ENCODE measurements around the gene CUL2.

CUL2 gene

GRCh38 chr10:34969171-34969570 is 121.0 kb downstream of the CUL2 start:
- Histone ChIP-seq H3K9ac (no peak overlapping the region), H3K4me3 (no peak overlapping the region)

DNA sequence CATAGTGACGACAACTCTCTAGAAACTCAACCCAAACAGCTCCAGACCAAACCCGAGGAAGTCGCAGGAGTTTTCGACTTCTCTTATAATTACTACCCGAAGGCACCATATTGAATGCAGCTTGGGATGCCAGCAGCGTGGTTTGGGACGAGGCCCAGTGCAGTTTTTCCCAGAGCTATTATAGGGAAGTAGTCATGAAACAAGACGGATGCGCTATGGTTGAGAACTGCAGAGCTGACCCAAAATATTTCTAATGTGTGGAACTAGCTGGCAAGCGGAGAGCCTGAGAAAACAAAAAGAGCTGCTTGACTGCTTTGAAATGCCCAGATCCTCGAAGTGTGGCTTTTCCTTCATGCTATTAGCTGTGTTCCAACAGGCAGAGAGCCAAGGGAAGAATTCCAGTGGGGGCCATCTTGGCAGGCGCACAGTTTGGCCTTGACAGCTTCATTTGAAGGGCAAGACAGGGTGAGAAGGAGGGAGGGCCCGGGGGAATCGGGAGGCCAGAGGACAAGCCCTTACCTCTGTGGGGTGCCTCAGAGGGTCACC is 122.7 kb downstream of the CUL2 start:
- Histone ChIP-seq H3K4me2 (no peak overlapping the region), H3K4me1 (0 out of 20 replicates have a peak, but pooled peaks cover 0 to 4% (median 0%) of the 10 kb centered on the region in 10 experiments), H3K27me3 (no peaks in the 10 kb centered on the region), H3K4me3 (no peak overlapping the region), H3K9ac (no peak overlapping the region), H4K20me1 (no peaks in the 10 kb centered on the region), H3K27ac (no peak overlapping the region), H3K36me3 (no peaks in the 10 kb centered on the region), H3K9me3 (replicated peaks in 1 of 11) (no peaks in the 10 kb centered on the region)
- TF ChIP-seq Cebpa-rat (IDR thresholded peaks at IDR 0.05), result no peak

More at GRCh38 chr10:34969171-34969570, 121.0 kb downstream of the CUL2 start:
- no peak for TF ChIP-seq Cebpa-rat (IDR thresholded peaks at IDR 0.05)
- no peak overlapping the region for H3K27ac ChIP-seq
- 0 out of 20 replicates have a peak, but pooled peaks cover 0 to 4% (median 0%) of the 10 kb centered on the region in 10 experiments for H3K4me1 ChIP-seq
- H3K27me3 ChIP-seq, result no peaks in the 10 kb centered on the region
- H3K9me3 ChIP-seq (replicated peaks in 1 of 11), result peaks cover 5 to 13% (median 8%) of the 10 kb centered on the region in 11 experiments; a peak in 20 of 22 replicates
- H3K36me3 ChIP-seq, result no peaks in the 10 kb centered on the region
- H4K20me1 ChIP-seq, result no peaks in the 10 kb centered on the region
- H3K4me2 ChIP-seq, result no peak overlapping the region

DNA sequence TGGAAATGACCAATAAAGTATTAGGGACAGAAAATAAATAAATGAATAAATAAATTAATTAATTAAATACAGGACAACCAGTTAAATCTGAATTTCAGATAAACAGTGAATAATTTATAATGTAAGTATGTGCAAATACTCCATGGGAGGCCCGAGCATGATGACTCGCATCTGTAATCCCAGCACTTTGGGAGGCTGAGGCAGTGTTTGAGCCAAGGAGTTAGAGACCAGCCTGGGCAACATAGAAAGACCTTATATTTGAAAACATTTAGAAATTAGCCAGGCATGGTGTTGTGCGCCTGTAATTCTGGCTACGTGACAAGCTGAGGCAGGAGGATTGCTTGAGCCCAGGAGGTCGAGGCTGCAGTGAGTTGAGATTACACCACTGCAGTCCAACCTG is 123.7 kb downstream of the CUL2 start:
- TF ChIP-seq Cebpa-rat (IDR thresholded peaks at IDR 0.05), result no peak
- Histone ChIP-seq H3K27ac (no peak overlapping the region), H3K27me3 (no peaks in the 10 kb centered on the region), H3K4me1 (no peaks in the 10 kb centered on the region), H3K4me3 (no peak overlapping the region), H3K4me2 (no peak overlapping the region), H3K36me3 (no peaks in the 10 kb centered on the region), H4K20me1 (no peaks in the 10 kb centered on the region), H3K9ac (no peak overlapping the region), H3K9me3 (replicated peaks in 1 of 11) (no peaks in the 10 kb centered on the region)

- TF ChIP-seq Cebpa-rat (IDR thresholded peaks at IDR 0.05), result no peak
- Histone ChIP-seq H3K4me1 (no peaks in the 10 kb centered on the region), H3K4me3 (no peak overlapping the region), H3K36me3 (no peaks in the 10 kb centered on the region), H3K27me3 (no peaks in the 10 kb centered on the region), H3K4me2 (no peak overlapping the region), H3K9me3 (replicated peaks in 1 of 11) (no peaks in the 10 kb centered on the region), H4K20me1 (no peaks in the 10 kb centered on the region), H3K9ac (no peak overlapping the region), H3K27ac (no peak overlapping the region)
These were observed 124.1 kb downstream of the CUL2 start for GRCh38 chr10:34966040-34966439.

- H3K27me3 ChIP-seq, result no peaks in the 10 kb centered on the region
- H3K4me3 ChIP-seq, result no peak overlapping the region
These were observed 125.9 kb downstream of the CUL2 start for GRCh38 chr10:34964166-34964800.

GRCh38 chr10:34962866-34963265 is 127.3 kb downstream of the CUL2 start:
- no peak overlapping the region for H3K27ac ChIP-seq
- no peaks in the 10 kb centered on the region for H3K36me3 ChIP-seq
- TF ChIP-seq Cebpa-rat (IDR thresholded peaks at IDR 0.05), result no peak
- H3K9me3 ChIP-seq (replicated peaks in 1 of 11), result no peaks in the 10 kb centered on the region
- no peak overlapping the region for H3K9ac ChIP-seq
- no peaks in the 10 kb centered on the region for H4K20me1 ChIP-seq
- no peak overlapping the region for H3K4me2 ChIP-seq
- no peaks in the 10 kb centered on the region for H3K27me3 ChIP-seq
- no peak overlapping the region for H3K4me3 ChIP-seq
- H3K4me1 ChIP-seq, result peaks cover 0 to 15% (median 10%) of the 10 kb centered on the region in 10 experiments; a peak in 11 of 20 replicates

More at GRCh38 chr10:34964166-34964800, 125.9 kb downstream of the CUL2 start:
- no peaks in the 10 kb centered on the region for H3K36me3 ChIP-seq
- no peak overlapping the region for H3K4me2 ChIP-seq
- no peak overlapping the region for H3K27ac ChIP-seq
- TF ChIP-seq Cebpa-rat (IDR thresholded peaks at IDR 0.05), result no peak
- H3K4me1 ChIP-seq, result peaks cover 0 to 10% (median 8%) of the 10 kb centered on the region in 10 experiments; a peak in 11 of 20 replicates
- H3K9ac ChIP-seq, result no peak overlapping the region
- no peaks in the 10 kb centered on the region for H4K20me1 ChIP-seq
- no peaks in the 10 kb centered on the region for H3K9me3 ChIP-seq (replicated peaks in 1 of 11)

GRCh38 chr10:34960983-34961382 is 129.2 kb downstream of the CUL2 start:
- Histone ChIP-seq H3K9me3 (replicated peaks in 1 of 11) (no peaks in the 10 kb centered on the region), H3K27me3 (no peaks in the 10 kb centered on the region), H3K27ac (no peak overlapping the region), H3K9ac (no peak overlapping the region), H3K36me3 (no peaks in the 10 kb centered on the region), H3K4me2 (no peak overlapping the region), H3K4me3 (no peak overlapping the region), H4K20me1 (no peaks in the 10 kb centered on the region), H3K4me1 (peaks cover 0 to 16% (median 10%) of the 10 kb centered on the region in 10 experiments; a peak in 11 of 20 replicates)
- TF ChIP-seq Cebpa-rat (IDR thresholded peaks at IDR 0.05), result no peak

DNA sequence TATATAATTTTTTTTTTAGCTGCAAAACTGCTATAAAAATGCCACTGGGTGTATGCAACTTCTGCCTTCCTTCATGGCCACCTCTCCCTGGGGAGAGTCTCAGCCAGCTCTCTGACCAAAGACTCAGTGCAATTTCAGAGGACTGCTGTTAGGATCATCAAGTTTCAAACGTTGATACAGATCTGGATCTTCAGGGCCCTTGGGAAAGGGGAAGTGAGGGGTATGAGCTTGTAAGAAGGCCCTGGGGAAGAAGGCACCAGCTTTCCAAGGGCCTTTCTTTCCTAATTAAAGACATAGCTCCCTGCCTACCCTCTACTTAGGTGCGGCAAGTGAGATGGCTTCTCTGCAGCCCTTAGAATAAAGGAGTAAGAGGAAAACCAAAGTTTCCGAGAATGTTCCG is 130.4 kb downstream of the CUL2 start:
- Histone ChIP-seq H3K36me3 (no peaks in the 10 kb centered on the region), H3K4me3 (no peak overlapping the region), H3K27me3 (no peaks in the 10 kb centered on the region), H3K4me1 (peaks cover 0 to 16% (median 10%) of the 10 kb centered on the region in 10 experiments; a peak in 11 of 20 replicates), H4K20me1 (no peaks in the 10 kb centered on the region), H3K9me3 (replicated peaks in 1 of 11) (no peaks in the 10 kb centered on the region), H3K4me2 (peak overlapping the region in 1 of 11 experiments; percentile 36; a peak in 2 of 22 replicates), H3K27ac (no peak overlapping the region), H3K9ac (no peak overlapping the region)
- TF ChIP-seq Cebpa-rat (IDR thresholded peaks at IDR 0.05), result no peak

DNA sequence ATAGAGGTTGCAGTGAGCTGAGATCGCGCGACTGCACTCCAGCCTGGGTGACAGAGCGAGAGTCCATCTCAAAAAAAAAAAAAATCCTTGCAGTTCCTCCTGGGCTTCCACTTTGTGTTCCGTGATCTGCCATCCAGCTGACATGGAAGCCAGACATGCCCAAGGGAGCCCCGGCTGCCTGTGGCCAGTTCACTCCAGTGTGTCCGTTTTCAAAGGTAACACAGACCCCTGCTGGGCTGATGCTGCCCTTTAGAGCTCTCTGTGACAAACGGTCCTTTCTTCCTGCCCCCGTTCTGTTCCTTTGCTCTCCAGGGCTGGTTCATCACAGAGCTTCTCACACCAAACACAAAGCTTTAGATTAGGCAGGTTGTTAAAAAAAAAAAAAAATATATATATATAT is 130.8 kb downstream of the CUL2 start:
- Histone ChIP-seq H3K27me3 (no peaks in the 10 kb centered on the region), H3K4me1 (peaks cover 0 to 16% (median 10%) of the 10 kb centered on the region in 10 experiments; a peak in 11 of 20 replicates), H4K20me1 (no peaks in the 10 kb centered on the region), H3K36me3 (no peaks in the 10 kb centered on the region), H3K4me2 (peak overlapping the region in 3 of 11 experiments; percentile 10 to 40 (median 30); a peak in 2 of 22 replicates), H3K27ac (no peak overlapping the region), H3K9me3 (replicated peaks in 1 of 11) (no peaks in the 10 kb centered on the region), H3K4me3 (no peak overlapping the region), H3K9ac (no peak overlapping the region)
- no peak for TF ChIP-seq Cebpa-rat (IDR thresholded peaks at IDR 0.05)

Data from BLaER1 treated with 17β-estradiol and CSF1 and Interleukin-3, amounts not matched to agents 10 nM and 100 nM (cell line).